GM12801 (cell line): ENCODE measurements around the gene CPEB4.

Source experiments
- CTCF ChIP-seq: IDR thresholded peaks from one replicate; pipeline ENCODE4 v1.5.1; 2011; ENCODE audit warnings: control low read depth; ENCODE audit not compliant: insufficient read length; ENCODE audit errors: extremely low read depth

Gene CPEB4

GRCh38 chr5:173920866-173921555 is 32.9 kb downstream of the CPEB4 start:
- TF ChIP-seq CTCF = no peak

GRCh38 chr5:173922527-173922926 is 34.4 kb downstream of the CPEB4 start:
- no peak for TF ChIP-seq CTCF

- TF ChIP-seq CTCF = no peak
Observed at GRCh38 chr5:173923218-173924095, 35.3 kb downstream of the CPEB4 start.

GRCh38 chr5:173924899-173925298 is 36.8 kb downstream of the CPEB4 start:
- no peak for TF ChIP-seq CTCF

GRCh38 chr5:173925449-173926071 is 37.4 kb downstream of the CPEB4 start:
- TF ChIP-seq CTCF = no peak

- TF ChIP-seq CTCF = no peak
Observed at GRCh38 chr5:173926359-173926758, 38.2 kb downstream of the CPEB4 start.

- TF ChIP-seq CTCF = no peak
Observed at GRCh38 chr5:173928871-173929574, 40.9 kb downstream of the CPEB4 start.
